Limb (tissue), 2 donors: ENCODE measurements around the gene LIMA1.
"Not testable (repeated sequence)": the region's sequence is repeated elsewhere in the genome, so short reads cannot be mapped to it uniquely, and the experiment has no call there.

Experiments used
- DNase-seq, 2 donors: peaks; one replicate each; pipeline ENCODE4 v3.0.0-alpha.2; 2016; ENCODE audit errors: extremely low spot score in 2 of 2

Gene LIMA1

GRCh38 chr12:50287271-50287670, 4.0 kb upstream of the LIMA1 start:
- DNase-seq: no peak

DNA sequence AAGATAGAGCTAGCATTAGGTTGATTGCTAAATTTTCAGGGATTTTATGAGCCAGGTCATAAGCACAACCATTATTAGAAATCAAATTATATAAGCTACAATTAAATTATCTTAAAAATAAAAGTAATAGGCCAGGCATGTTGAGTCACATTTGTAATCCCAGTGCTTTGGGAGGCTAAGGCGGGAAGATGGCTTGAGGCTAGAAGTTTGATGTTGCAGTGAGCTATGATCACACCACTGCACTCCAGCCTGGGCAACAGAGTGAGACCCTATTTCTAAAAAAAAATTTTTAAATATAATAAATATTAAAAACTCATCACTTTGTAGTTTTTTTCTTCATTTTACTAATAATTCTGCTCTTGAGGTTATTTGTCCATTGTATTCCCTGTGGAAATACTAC, 1.9 kb upstream of the LIMA1 start:
- no peak for DNase-seq

GRCh38 chr12:50282721-50283228, 545 bp downstream of the LIMA1 start:
- peak; percentile 13 to 29 for DNase-seq

- DNase-seq: no peak
These were observed 3.8 kb downstream of the LIMA1 start for GRCh38 chr12:50279501-50279900.

DNA sequence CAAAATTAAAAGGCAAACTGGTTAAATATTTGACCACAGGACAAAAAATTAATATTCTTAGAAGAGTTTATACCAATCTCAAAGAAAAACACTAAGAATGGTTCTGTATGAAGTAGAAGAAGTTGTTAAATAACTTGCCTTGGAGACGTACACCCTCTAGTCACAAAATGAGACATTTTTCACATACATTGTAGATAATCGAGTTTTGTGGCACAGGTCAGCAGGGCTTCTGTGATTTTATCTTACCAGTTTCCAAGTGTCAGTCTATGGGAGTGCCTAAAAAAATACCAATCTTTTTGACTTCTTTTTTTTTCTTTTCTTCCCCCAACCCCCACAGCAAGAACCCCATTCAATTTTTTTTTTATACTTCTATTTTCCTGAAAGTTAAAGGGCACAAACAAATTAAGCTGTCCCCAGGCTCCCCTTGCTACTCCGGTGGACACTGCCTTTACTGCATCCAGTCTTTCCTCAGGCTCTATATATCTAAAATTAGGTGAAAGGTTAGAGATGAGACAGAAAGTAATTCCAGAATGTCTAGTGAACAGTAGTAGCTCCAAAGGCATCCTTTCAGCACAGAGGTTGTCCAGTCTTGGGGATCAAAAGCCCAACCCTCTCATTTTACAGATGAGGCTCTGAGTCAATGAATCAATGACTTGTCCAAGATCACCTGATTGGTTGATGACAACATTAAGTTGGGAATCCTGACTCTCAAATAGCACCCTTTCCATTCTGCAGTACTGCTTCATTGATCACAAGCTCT, 6.2 kb downstream of the LIMA1 start:
- DNase-seq: no peak

DNA sequence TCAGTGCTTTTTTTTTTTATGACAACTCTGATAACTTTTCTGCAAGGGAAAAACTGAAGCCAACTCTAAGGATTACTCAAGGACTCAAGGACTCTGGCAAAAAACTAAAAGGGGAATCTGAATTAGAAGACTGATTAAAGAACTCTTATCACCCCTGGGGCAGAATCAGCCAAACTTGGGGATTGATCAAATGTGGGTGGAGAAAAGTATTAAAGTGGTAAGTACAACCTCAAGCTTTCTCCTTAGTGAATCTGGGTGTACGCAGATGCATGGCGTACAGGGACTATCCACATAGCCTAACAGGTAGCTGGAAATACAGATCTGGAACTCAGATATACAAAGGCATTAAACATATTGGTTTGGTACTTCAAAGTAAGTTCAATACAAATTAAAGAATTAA, 7.3 kb downstream of the LIMA1 start:
- no peak for DNase-seq

GRCh38 chr12:50275556-50275955, 7.8 kb downstream of the LIMA1 start:
- no peak for DNase-seq

- not testable (repeated sequence) for DNase-seq
These were observed 8.2 kb downstream of the LIMA1 start for GRCh38 chr12:50275127-50275526.

GRCh38 chr12:50271724-50272247, 11.5 kb downstream of the LIMA1 start:
- DNase-seq: no peak

- no peak for DNase-seq
These were observed 14.8 kb downstream of the LIMA1 start for GRCh38 chr12:50268482-50268881.

GRCh38 chr12:50265770-50266524, 17.4 kb downstream of the LIMA1 start:
- no peak for DNase-seq

GRCh38 chr12:50263832-50264231, 19.5 kb downstream of the LIMA1 start:
- DNase-seq: no peak

GRCh38 chr12:50261654-50262053, 21.7 kb downstream of the LIMA1 start:
- DNase-seq: no peak

- DNase-seq: no peak
These were observed 25.2 kb downstream of the LIMA1 start for GRCh38 chr12:50258167-50258551.

DNA sequence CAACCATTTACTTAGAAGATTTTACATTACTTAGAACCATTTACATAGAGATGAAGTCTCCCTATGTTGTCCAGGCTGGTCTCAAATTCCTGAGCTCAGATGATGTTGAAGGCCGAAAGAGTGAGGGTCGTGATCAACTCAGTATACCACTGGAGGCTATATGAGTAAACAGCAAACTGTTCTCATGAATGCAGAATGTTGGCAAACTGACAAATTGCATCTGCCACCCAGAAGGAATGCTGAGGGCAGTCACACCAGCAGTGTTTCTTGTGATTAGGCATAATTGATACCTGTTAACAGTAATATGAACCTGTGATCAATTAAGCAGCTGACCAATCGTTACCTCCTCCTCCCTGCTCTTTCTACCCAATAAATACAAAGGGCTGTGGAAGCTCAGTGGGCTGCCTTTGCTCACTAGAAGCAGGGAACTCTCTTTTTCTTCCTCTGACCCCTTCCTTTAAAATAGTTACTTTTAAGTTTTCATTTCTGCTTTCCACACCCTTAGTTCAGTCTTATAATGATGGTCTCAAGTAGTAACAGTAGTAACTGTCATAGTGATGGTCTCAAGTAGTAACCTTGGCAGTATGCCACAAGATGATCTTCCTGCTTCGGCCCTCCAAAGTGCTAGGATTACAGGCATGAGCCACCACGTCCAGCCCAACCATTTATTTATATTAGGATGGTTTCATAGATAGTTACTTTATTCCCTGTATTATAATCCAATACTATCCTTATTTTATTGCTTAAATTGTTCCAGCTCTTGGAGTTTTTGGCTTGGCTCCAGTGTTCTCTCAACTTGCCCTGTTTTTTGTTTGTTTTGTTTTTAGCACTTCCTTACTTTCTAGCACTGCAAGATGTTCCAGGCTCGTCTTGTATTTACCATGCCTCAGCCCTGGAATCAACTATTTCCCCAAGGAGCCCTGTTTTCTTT, 25.8 kb downstream of the LIMA1 start:
- no peak for DNase-seq

GRCh38 chr12:50256761-50257160, 26.6 kb downstream of the LIMA1 start:
- DNase-seq: no peak

GRCh38 chr12:50252977-50253602, 30.2 kb downstream of the LIMA1 start:
- no peak for DNase-seq

DNA sequence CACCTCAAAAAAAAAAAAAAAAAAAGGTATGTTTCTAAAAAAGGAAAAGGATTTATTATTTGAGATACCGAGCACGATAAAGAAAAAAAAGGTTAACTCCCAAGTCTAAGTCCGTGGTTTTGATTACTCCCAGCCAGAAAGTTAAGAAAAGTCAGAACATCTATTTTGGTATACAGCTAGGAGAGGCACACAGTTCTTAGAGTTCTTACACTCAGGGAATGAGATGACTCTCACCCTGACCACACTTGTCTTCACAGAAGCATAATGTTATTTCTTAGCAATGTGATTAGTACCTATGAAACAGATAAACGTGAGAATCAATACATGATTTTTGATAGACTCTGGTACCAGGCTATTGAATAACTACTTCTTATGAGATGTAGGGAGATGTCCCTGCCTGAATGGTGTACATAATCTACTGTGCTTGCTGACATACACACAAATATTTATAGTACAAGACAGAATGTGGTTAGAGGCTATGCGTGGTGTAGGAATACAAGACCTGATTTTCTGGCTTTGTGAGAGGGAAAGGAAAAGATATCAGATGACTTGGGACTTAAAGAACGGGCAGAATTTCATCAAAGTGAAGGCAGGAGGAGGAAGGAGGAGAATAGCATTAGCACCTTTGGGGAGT, 31.6 kb downstream of the LIMA1 start:
- DNase-seq: no peak

- no peak for DNase-seq
These were observed 33.7 kb downstream of the LIMA1 start for GRCh38 chr12:50249464-50250182.

GRCh38 chr12:50248883-50249282, 34.4 kb downstream of the LIMA1 start:
- no peak for DNase-seq
